Endothelial cell of umbilical vein (primary cell): Measurements from ENCODE around the gene ABR. TPM values are rescaled to one million over a fixed set of nuclear protein-coding genes. Genes with fewer than 3 reads are reported as not detected.

Experiments used
- BruUV-seq: library from RNA; stranded (reverse); fragments of 400-500 nt; replicated peaks from 2 replicates; lab custom pipeline; 2021; lab: Mats Ljungman, UMichigan
- CTCF ChIA-PET: fragments of 300-600, 350-600 bp; sonication (Branson Sonifier 250); formaldehyde crosslinking; loops from one replicate; lab custom pipeline; 2021; ENCODE audit warnings: antibody characterized with exemption, inconsistent platforms; lab: Charles Lee
- POLR2A ChIA-PET: fragments of 300-600, 350-600 bp; sonication (Branson Sonifier 250); formaldehyde crosslinking; loops from one replicate; lab custom pipeline; 2021; ENCODE audit warnings: antibody characterized with exemption, inconsistent platforms; lab: Charles Lee
- DNase-seq: peaks from one replicate; pipeline ENCODE4 v3.0.0-alpha.2; 2011; ENCODE audit warnings: low read depth, low spot score
- FAIRE-seq: peaks from 2 replicates; lab custom pipeline; 2011; peaks lifted over from hg19 to GRCh38; lab: Jason Lieb, UNC
- H2AFZ ChIP-seq: 2 replicates; pipeline ENCODE4 v1.6.0; 2012; ENCODE audit warnings: low read depth, low read length, control low read depth, inconsistent platforms
- H3K27ac ChIP-seq: 2 replicates; pipeline ENCODE4 v1.5.1; 2011; ENCODE audit warnings: low read depth, mild to moderate bottlenecking, control low read depth, low read length, moderate library complexity; ENCODE audit not compliant: insufficient read depth
- H3K27me3 ChIP-seq, 2 experiments: 2 replicates each; pipeline versions ENCODE4 v1.6.0 to v1.6.1; 2011; ENCODE audit warnings: low read length in 2 of 2, mixed read lengths in 1 of 2; ENCODE audit not compliant: control insufficient read depth in 2 of 2, insufficient read depth in 2 of 2
- H3K36me3 ChIP-seq, 2 experiments: 2 replicates in 1 of 2; 3 replicates in 1 of 2; pipeline ENCODE4 v1.5.1; 2011; ENCODE audit warnings: low read length in 2 of 2, mild to moderate bottlenecking in 1 of 2, moderate library complexity in 1 of 2; ENCODE audit not compliant: control insufficient read depth in 2 of 2, insufficient read depth in 2 of 2; ENCODE audit errors: extremely low read depth in 1 of 2
- H3K4me1 ChIP-seq: 3 replicates; pipeline ENCODE4 v1.5.1; 2011; ENCODE audit warnings: mild to moderate bottlenecking, low read length; ENCODE audit not compliant: control insufficient read depth, insufficient read depth; ENCODE audit errors: extremely low read depth
- H3K4me2 ChIP-seq: 2 replicates; pipeline ENCODE4 v1.6.1; 2011; ENCODE audit warnings: low read length, control low read depth, mixed read lengths; ENCODE audit not compliant: insufficient read depth
- H3K4me3 ChIP-seq, 3 experiments: fragments of 200-600 bp in 1 of 3; sonication (generic), shearing (Covaris generic) in 1 of 3; replicated peaks in 1 of 3; 2 replicates each; pipeline ENCODE4 v1.5.1; 2011 to 2016; ENCODE audit warnings: control low read depth in 3 of 3, low read length in 3 of 3, mild to moderate bottlenecking in 2 of 3, inconsistent platforms in 1 of 3, low read depth in 1 of 3, moderate library complexity in 1 of 3; ENCODE audit not compliant: insufficient read depth in 1 of 3
- H3K79me2 ChIP-seq: 2 replicates; pipeline ENCODE4 v1.6.0; 2012; ENCODE audit warnings: low read length, inconsistent platforms; ENCODE audit not compliant: control insufficient read depth, insufficient read depth
- H3K9ac ChIP-seq: replicated peaks from 2 replicates; pipeline ENCODE3; 2011; ENCODE audit warnings: low read length, control low read depth; ENCODE audit not compliant: insufficient read depth; ENCODE audit errors: extremely low read depth
- H3K9me1 ChIP-seq: replicated peaks from 3 replicates; pipeline ENCODE4 v1.6.0; 2011; ENCODE audit warnings: mild to moderate bottlenecking, low read length; ENCODE audit not compliant: control insufficient read depth, insufficient read depth; ENCODE audit errors: extremely low read depth
- H3K9me3 ChIP-seq: replicated peaks from 2 replicates; pipeline ENCODE4 v1.5.1; 2012; ENCODE audit warnings: low read length, inconsistent platforms; ENCODE audit not compliant: control insufficient read depth, insufficient read depth
- H4K20me1 ChIP-seq: replicated peaks from 2 replicates; pipeline ENCODE3; 2011; ENCODE audit warnings: mild to moderate bottlenecking, low read length; ENCODE audit not compliant: control insufficient read depth, insufficient read depth; ENCODE audit errors: extremely low read depth
- CTCF ChIP-seq, 2 donors: IDR thresholded peaks; 1 replicate in 1 of 2; 2 replicates in 1 of 2; pipeline ENCODE4 v1.5.1; 2011; ENCODE audit warnings: low read length in 2 of 2, mild to moderate bottlenecking in 2 of 2, moderate library complexity in 2 of 2, control low read depth in 1 of 2, inconsistent platforms in 1 of 2, low read depth in 1 of 2; ENCODE audit not compliant: insufficient read depth in 1 of 2; ENCODE audit errors: extremely low read depth in 1 of 2
- EZH2 ChIP-seq: IDR thresholded peaks from 2 replicates; pipeline ENCODE4 v1.6.1; 2012; ENCODE audit warnings: borderline replicate concordance, low read depth, mild to moderate bottlenecking, moderate library complexity, low read length, inconsistent platforms; ENCODE audit not compliant: severe bottlenecking
- FOS ChIP-seq: IDR thresholded peaks from 2 replicates; pipeline ENCODE4 v1.6.1; 2011; ENCODE audit warnings: mild to moderate bottlenecking, low read length, moderate library complexity, borderline replicate concordance; ENCODE audit not compliant: insufficient read depth
- GATA2 ChIP-seq: IDR thresholded peaks from 2 replicates; pipeline ENCODE4 v1.7.0; 2011; ENCODE audit warnings: low read depth, mild to moderate bottlenecking, moderate library complexity, mixed read lengths, low read length; ENCODE audit not compliant: insufficient read length, insufficient read depth
- JUN ChIP-seq: IDR thresholded peaks from 2 replicates; pipeline ENCODE4 v1.6.1; 2011; ENCODE audit warnings: borderline replicate concordance, low read depth; ENCODE audit not compliant: insufficient read length, insufficient read depth
- MAX ChIP-seq: IDR thresholded peaks from 2 replicates; pipeline ENCODE4 v1.6.1; 2011; ENCODE audit not compliant: insufficient read depth, insufficient read length
- MYC ChIP-seq: IDR thresholded peaks from one replicate; pipeline ENCODE4 v1.6.1; 2011; ENCODE audit warnings: mild to moderate bottlenecking, low read depth, low read length
- POLR2A ChIP-seq: IDR thresholded peaks from 2 replicates; pipeline ENCODE4 v1.6.1; 2012; ENCODE audit warnings: low read depth, mild to moderate bottlenecking, control low read depth, low read length
- POLR2AphosphoS5 ChIP-seq: IDR thresholded peaks from 2 replicates; pipeline ENCODE4 v1.6.1; 2012; ENCODE audit warnings: low read depth, mild to moderate bottlenecking, control low read depth, low read length, moderate library complexity; ENCODE audit not compliant: insufficient read depth
- dilution Hi-C: fragments of 300-500 bp; cut with MboI; formaldehyde crosslinking; loops from one replicate; pipeline ENCODE4 v1.15.0; 2019; ENCODE audit warnings: low sequenced_read_pairs; ENCODE audit not compliant: extremely low pct_ligation_motif_present
- intact Hi-C: fragments of 100-400 bp; cut with micrococcal nuclease; formaldehyde crosslinking; loops from one replicate; pipeline ENCODE4 v1.10.0; 2022
- polyA plus RNA-seq, 4 experiments: library from polyadenylated mRNA; depleted of rRNA in 3 of 4; stranded (reverse) in 3 of 4; unstranded in 1 of 4; fragments of >200 nt; gene quantifications; 2 replicates each; pipeline versions ENCODE4 v1.2.1 to v1.2.3, GENCODE V29; 2011 to 2012; ENCODE audit warnings: missing spikeins in 1 of 4
- total RNA-seq: library from RNA; stranded (reverse); gene quantifications from 2 replicates; pipeline ENCODE4 v1.2.3, GENCODE V29; 2021

Gene ABR
- total and polyA plus RNA-seq, 2 donors (not counting 3 experiments of a cell fraction or from before 2014, with no cell fraction given) = 83.5 to 96.8 TPM

GRCh38 chr17:1073241-1073962 is 106.4 kb downstream of the ABR start:
- no peak overlapping the region for H2AFZ ChIP-seq
- BruUV-seq = no TSS peak
- dilution Hi-C loops = no loop called here
- FAIRE-seq (no peak), DNase-seq (no peak)
- no peak for TF ChIP-seq POLR2A
- no peak for TF ChIP-seq GATA2
- no peak for TF ChIP-seq FOS
- TF ChIP-seq MAX = no peak
- TF ChIP-seq MYC = no peak
- no peak for TF ChIP-seq CTCF (IDR thresholded peaks at IDR 0.05; ENCODE audit: extremely low read depth in 1 of 2, insufficient read depth in 1 of 2, low read depth in 1 of 2, low read length in 2 of 2)
- no peak for TF ChIP-seq POLR2AphosphoS5
- TF ChIP-seq JUN = no peak
- no peak for TF ChIP-seq EZH2
- no peaks in the 10 kb centered on the region for H3K79me2 ChIP-seq
- H3K4me2 ChIP-seq = no peak overlapping the region
- no peak overlapping the region for H3K27ac ChIP-seq
- POLR2A ChIA-PET = no interaction called here
- intact Hi-C loops = no loop called here
- H3K4me3 ChIP-seq = no peak overlapping the region
- H3K36me3 ChIP-seq = peaks cover 2 to 31% of the 10 kb centered on the region in 2 experiments
- H3K4me1 ChIP-seq = no peaks in the 10 kb centered on the region
- CTCF ChIA-PET = interaction anchor here (0.5 to 2.0 kb wide), 4 partner anchors 15 to 49 kb away, joined by 3 to 5 read pairs (median 3); no protein-coding TSS in a partner anchor
- H3K27me3 ChIP-seq = no peaks in the 10 kb centered on the region
- no peaks in the 10 kb centered on the region for H4K20me1 ChIP-seq
- H3K9me3 ChIP-seq = no peaks in the 10 kb centered on the region
- H3K9me1 ChIP-seq = no peaks in the 10 kb centered on the region
- no peak overlapping the region for H3K9ac ChIP-seq
